Measurements from ENCODE around the gene INHBC. TPM values are rescaled to one million over a fixed set of nuclear protein-coding genes. Genes with fewer than 3 reads are reported as not detected.
A peak's percentile ranks its signal among the peaks of the same experiment; 100 is the strongest.

The INHBC gene
- total RNA-seq, 1 experiment from 2014 or later, result 0.35 TPM

GRCh38 chr12:57452181-57452936 is 17.8 kb downstream of the INHBC start:
- POLR2A ChIA-PET (ENCODE audit: unreplicated experiment), result interaction anchor here (0.6 to 0.7 kb wide), 2 partner anchors 137 to 144 kb away, joined by 3 read pairs; no protein-coding TSS in a partner anchor
- no peak overlapping the region for H2AFZ ChIP-seq

GRCh38 chr12:57452937-57453509 is 18.4 kb downstream of the INHBC start:
- Histone ChIP-seq H3K36me3 (ENCODE audit: low read depth) (no peaks in the 10 kb centered on the region), H3K27me3 (ENCODE audit: insufficient read depth, low read depth) (no peaks in the 10 kb centered on the region), H3K9me3 (ENCODE audit: insufficient read depth, low read depth) (no peaks in the 10 kb centered on the region), H3K4me2 (no peak overlapping the region), H3K4me3 (no peak overlapping the region), H4K20me1 (ENCODE audit: insufficient read depth) (no peaks in the 10 kb centered on the region), H3K4me1 (replicated peaks; ENCODE audit: insufficient read depth) (peaks cover 35% of the 10 kb centered on the region), H2AFZ (no peak overlapping the region), H3K79me2 (ENCODE audit: low read depth) (no peaks in the 10 kb centered on the region), H3K27ac (no peak overlapping the region), H3K9me2 (ENCODE audit: insufficient read depth) (no peaks in the 10 kb centered on the region), H3F3A (ENCODE audit: insufficient read depth, low read depth) (no peaks in the 10 kb centered on the region)
- intact Hi-C loops (cut with micrococcal nuclease; ENCODE audit: unreplicated experiment), result loop anchor here (1.0 to 10.0 kb wide), 4 partner anchors 146 to 452 kb away; no protein-coding TSS in a partner anchor
- no TSS peak for BruUV-seq (replicated peaks)
- TF ChIP-seq, protein P1, sequence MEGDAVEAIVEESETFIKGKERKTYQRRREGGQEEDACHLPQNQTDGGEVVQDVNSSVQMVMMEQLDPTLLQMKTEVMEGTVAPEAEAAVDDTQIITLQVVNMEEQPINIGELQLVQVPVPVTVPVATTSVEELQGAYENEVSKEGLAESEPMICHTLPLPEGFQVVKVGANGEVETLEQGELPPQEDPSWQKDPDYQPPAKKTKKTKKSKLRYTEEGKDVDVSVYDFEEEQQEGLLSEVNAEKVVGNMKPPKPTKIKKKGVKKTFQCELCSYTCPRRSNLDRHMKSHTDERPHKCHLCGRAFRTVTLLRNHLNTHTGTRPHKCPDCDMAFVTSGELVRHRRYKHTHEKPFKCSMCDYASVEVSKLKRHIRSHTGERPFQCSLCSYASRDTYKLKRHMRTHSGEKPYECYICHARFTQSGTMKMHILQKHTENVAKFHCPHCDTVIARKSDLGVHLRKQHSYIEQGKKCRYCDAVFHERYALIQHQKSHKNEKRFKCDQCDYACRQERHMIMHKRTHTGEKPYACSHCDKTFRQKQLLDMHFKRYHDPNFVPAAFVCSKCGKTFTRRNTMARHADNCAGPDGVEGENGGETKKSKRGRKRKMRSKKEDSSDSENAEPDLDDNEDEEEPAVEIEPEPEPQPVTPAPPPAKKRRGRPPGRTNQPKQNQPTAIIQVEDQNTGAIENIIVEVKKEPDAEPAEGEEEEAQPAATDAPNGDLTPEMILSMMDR (conservative IDR thresholded peaks at IDR 0.05), result peak; percentile 91
- no peak for TF ChIP-seq EZH2 (IDR thresholded peaks at IDR 0.05; ENCODE audit: low read depth)
- POLR2A ChIA-PET (ENCODE audit: unreplicated experiment), result interaction anchor here (0.6 to 0.7 kb wide), 2 partner anchors 138 to 145 kb away, joined by 3 read pairs; no protein-coding TSS in a partner anchor
- CTCF ChIA-PET, result interaction anchor here (0.5 to 1.8 kb wide), 11 partner anchors 43 to 384 kb away, joined by 3 to 30 read pairs (median 4); no protein-coding TSS in a partner anchor
- peak; percentile 47 to 73 for DNase-seq

More at GRCh38 chr12:57452181-57452936, 17.8 kb downstream of the INHBC start:
- DNase-seq, result no peak
- Histone ChIP-seq H3K36me3 (ENCODE audit: low read depth) (no peaks in the 10 kb centered on the region), H3K4me3 (no peak overlapping the region), H3K9me3 (ENCODE audit: insufficient read depth, low read depth) (no peaks in the 10 kb centered on the region), H3K4me2 (no peak overlapping the region), H3K79me2 (ENCODE audit: low read depth) (no peaks in the 10 kb centered on the region), H3K27me3 (ENCODE audit: insufficient read depth, low read depth) (no peaks in the 10 kb centered on the region), H3K4me1 (replicated peaks; ENCODE audit: insufficient read depth) (peaks cover 28% of the 10 kb centered on the region), H4K20me1 (ENCODE audit: insufficient read depth) (no peaks in the 10 kb centered on the region), H3F3A (ENCODE audit: insufficient read depth, low read depth) (no peaks in the 10 kb centered on the region), H3K27ac (no peak overlapping the region), H3K9me2 (ENCODE audit: insufficient read depth) (no peaks in the 10 kb centered on the region)
- intact Hi-C loops (cut with micrococcal nuclease; ENCODE audit: unreplicated experiment), result loop anchor here (2.0 to 10.0 kb wide), 2 partner anchors 240 to 452 kb away; no protein-coding TSS in a partner anchor
- TF ChIP-seq, protein P1 (conservative IDR thresholded peaks at IDR 0.05), result no peak
- TF ChIP-seq EZH2 (IDR thresholded peaks at IDR 0.05; ENCODE audit: low read depth), result no peak
- CTCF ChIA-PET, result interaction anchor here (0.5 to 1.8 kb wide), 10 partner anchors 44 to 695 kb away, joined by 3 to 30 read pairs (median 4); no protein-coding TSS in a partner anchor
- BruUV-seq (replicated peaks), result no TSS peak

- no peaks in the 10 kb centered on the region for H3F3A ChIP-seq (ENCODE audit: insufficient read depth, low read depth)
- no peaks in the 10 kb centered on the region for H3K27me3 ChIP-seq (ENCODE audit: insufficient read depth, low read depth)
- ChIA-PET CTCF (interaction anchor here (0.9 kb wide), 1 partner anchor 178 kb away, joined by 4 read pairs; no protein-coding TSS in a partner anchor), POLR2A (ENCODE audit: unreplicated experiment) (interaction anchor here (0.7 kb wide), 2 partner anchors 58 to 327 kb away, joined by 3 read pairs; no protein-coding TSS in a partner anchor)
- H3K4me1 ChIP-seq (replicated peaks; ENCODE audit: insufficient read depth), result peaks cover 43% of the 10 kb centered on the region
- no TSS peak for BruUV-seq (replicated peaks)
- H3K79me2 ChIP-seq (ENCODE audit: low read depth), result no peaks in the 10 kb centered on the region
- no peak overlapping the region; the same call in 1 of the 2 replicates for H3K27ac ChIP-seq
- no peak for DNase-seq
- no peaks in the 10 kb centered on the region for H3K36me3 ChIP-seq (ENCODE audit: low read depth)
- H3K9me2 ChIP-seq (ENCODE audit: insufficient read depth), result no peaks in the 10 kb centered on the region
- intact Hi-C loops (cut with micrococcal nuclease; ENCODE audit: unreplicated experiment), result loop anchor here (10.0 kb wide), 1 partner anchor 451 kb away; no protein-coding TSS in a partner anchor
- no peak for TF ChIP-seq EZH2 (IDR thresholded peaks at IDR 0.05; ENCODE audit: low read depth)
- TF ChIP-seq, protein P1 (conservative IDR thresholded peaks at IDR 0.05), result no peak
- H4K20me1 ChIP-seq (ENCODE audit: insufficient read depth), result no peaks in the 10 kb centered on the region
- H3K4me3 ChIP-seq, result no peak overlapping the region
- no peak overlapping the region for H2AFZ ChIP-seq
- no peaks in the 10 kb centered on the region for H3K9me3 ChIP-seq (ENCODE audit: insufficient read depth, low read depth)
- peak overlapping the region; percentile 63; the same call in 1 of the 2 replicates for H3K4me2 ChIP-seq
Measured at GRCh38 chr12:57454213-57454565, 19.6 kb downstream of the INHBC start.
